ENCODE data around the gene AFF2.

DNA sequence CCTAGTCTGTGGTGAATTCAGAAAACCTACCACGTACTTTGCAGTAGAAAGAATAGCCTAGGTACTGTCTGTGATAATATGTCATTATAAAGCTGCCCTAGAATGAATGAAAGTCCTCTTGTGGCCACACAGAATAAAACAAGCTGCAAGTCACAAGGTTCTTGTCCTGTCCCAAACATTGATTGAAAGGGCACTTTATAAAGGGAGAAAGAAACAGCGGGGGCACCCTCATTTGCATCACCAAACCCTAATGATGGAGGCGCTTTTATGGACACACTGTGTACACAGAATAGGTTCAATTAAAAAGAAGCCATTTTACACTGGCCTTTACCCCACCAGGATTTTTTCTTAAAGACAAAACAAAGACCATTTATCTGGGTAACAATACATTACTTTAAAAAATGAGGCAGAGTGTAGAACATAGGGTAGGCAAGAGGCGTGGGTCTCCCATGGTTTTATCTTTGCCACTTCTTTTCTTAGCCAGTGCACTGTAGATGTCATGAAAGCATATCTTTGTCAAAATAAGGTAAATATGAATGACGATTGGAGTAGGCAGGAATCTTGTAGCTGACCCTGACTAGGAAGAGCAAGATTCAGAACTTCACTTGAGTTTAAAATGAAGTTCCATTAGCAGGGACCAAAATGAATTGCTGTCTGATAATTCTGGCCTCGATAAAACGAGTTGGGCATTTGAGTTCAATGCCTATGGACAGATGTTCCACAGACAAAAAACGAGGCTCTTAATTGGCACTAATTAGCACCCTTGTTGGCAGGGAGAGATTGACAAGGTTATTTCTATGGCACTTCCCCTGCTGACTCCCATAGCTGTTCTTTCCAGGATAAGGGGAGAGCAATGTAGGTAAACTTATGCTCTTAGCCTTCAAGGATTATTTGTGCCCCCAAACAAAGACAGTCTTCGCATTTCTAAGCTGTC is 365.1 kb downstream of the AFF2 start:
- TF ChIP-seq YY1 (IDR thresholded peaks at IDR 0.05; ENCODE audit: insufficient read depth, insufficient read length) (no peak), SUZ12 (IDR thresholded peaks at IDR 0.05; ENCODE audit: extremely low read depth, insufficient read depth, insufficient read length) (no peak), ZNF274 (IDR thresholded peaks at IDR 0.05; ENCODE audit: low read depth, low read length) (no peak)

All from NT2/D1 (cell line).